HCT116 (cell line): ENCODE data around the gene CCDC83. TPM values are rescaled to one million over a fixed set of nuclear protein-coding genes. Genes with fewer than 3 reads are reported as not detected.

Experiments
- ATAC-seq: fragments of 200-7000 bp; cut with Tn5 transposase; 2 replicates; pipeline ENCODE4 v1.9.1; 2020; ENCODE audit warnings: mild to moderate bottlenecking, moderate library complexity
- BruUV-seq: library from RNA; stranded (reverse); fragments of 400-500 nt; replicated peaks from 2 replicates; lab custom pipeline; 2021; lab: Mats Ljungman, UMichigan
- CTCF ChIA-PET: fragments of 300-600 bp; sonication (Branson Sonifier 250); formaldehyde crosslinking; loops from one replicate; lab custom pipeline; 2021; ENCODE audit warnings: antibody characterized with exemption; lab: Charles Lee
- POLR2A ChIA-PET: fragments of 300-600, 350-600 bp; sonication (Branson Sonifier 250); formaldehyde crosslinking; loops from one replicate; lab custom pipeline; 2021; ENCODE audit warnings: antibody characterized with exemption; lab: Charles Lee
- RAD21 ChIA-PET, 2 experiments: fragments of 300-600 bp; sonication (Branson Sonifier 250); formaldehyde crosslinking; loops; one replicate each; lab custom pipeline; 2023; ENCODE audit warnings: low total read pairs in 2 of 2; ENCODE audit not compliant: uncharacterized antibody in 2 of 2, unreplicated experiment in 2 of 2, low non-redundant PET in 1 of 2; lab: Charles Lee
- DNase-seq: peaks from one replicate; pipeline ENCODE4 v3.0.0-alpha.2; 2010; ENCODE audit warnings: low read depth, low spot score
- H2AFZ ChIP-seq: fragments of 200-600 bp; shearing (Covaris generic), sonication (generic); 2 replicates; pipeline ENCODE4 v1.6.1; 2017; ENCODE audit warnings: low read depth, mixed run types, mixed read lengths, antibody characterized with exemption, low read length; ENCODE audit not compliant: poor library complexity, severe bottlenecking
- H3K27ac ChIP-seq: 2 replicates; pipeline ENCODE4 v1.5.1; 2012; ENCODE audit warnings: low read depth, low read length
- H3K27me3 ChIP-seq: fragments of 200-600 bp; sonication (generic); 2 replicates; pipeline ENCODE4 v1.6.1; 2016; ENCODE audit warnings: mixed run types, low read length, mixed read lengths; ENCODE audit not compliant: insufficient read depth
- H3K36me3 ChIP-seq, 2 experiments: fragments of 200-500 bp in 1 of 2; fragments of 200-600 bp in 1 of 2; sonication (Bioruptor generic) in 1 of 2; sonication (generic) in 1 of 2; 2 replicates each; pipeline versions ENCODE4 v1.5.1 to v1.6.1; 2014 to 2016; ENCODE audit warnings: low read length in 2 of 2, inconsistent platforms in 1 of 2, mixed read lengths in 1 of 2, mixed run types in 1 of 2; ENCODE audit not compliant: insufficient read depth in 2 of 2, control insufficient read depth in 1 of 2
- H3K4me1 ChIP-seq, 2 experiments: fragments of 200-600 bp in 1 of 2; sonication (generic) in 1 of 2; 2 replicates each; pipeline versions ENCODE4 v1.5.1 to v1.6.1; 2012 to 2017; ENCODE audit warnings: low read length in 2 of 2, inconsistent platforms in 1 of 2, mild to moderate bottlenecking in 1 of 2, mixed read lengths in 1 of 2, mixed run types in 1 of 2, moderate library complexity in 1 of 2; ENCODE audit not compliant: insufficient read depth in 2 of 2, control insufficient read depth in 1 of 2
- H3K4me2 ChIP-seq: fragments of 200-600 bp; sonication (generic); 2 replicates; pipeline ENCODE4 v1.6.1; 2017; ENCODE audit warnings: mixed run types, low read length, mixed read lengths
- H3K4me3 ChIP-seq, 2 experiments: fragments of 200-600 bp in 1 of 2; sonication (generic) in 1 of 2; replicated peaks in 1 of 2; 2 replicates each; pipeline ENCODE4 v1.5.1; 2011 to 2016; ENCODE audit warnings: low read length in 2 of 2, control low read depth in 1 of 2, low read depth in 1 of 2, mild to moderate bottlenecking in 1 of 2, mixed read lengths in 1 of 2, mixed run types in 1 of 2
- H3K79me2 ChIP-seq: fragments of 200-600 bp; sonication (generic); 2 replicates; pipeline ENCODE4 v1.6.1; 2017; ENCODE audit warnings: mild to moderate bottlenecking, mixed run types, low read length, moderate library complexity, mixed read lengths; ENCODE audit not compliant: insufficient read depth
- H3K9ac ChIP-seq: fragments of 200-600 bp; sonication (generic); 2 replicates; pipeline ENCODE4 v1.6.1; 2016; ENCODE audit warnings: low read length, mixed read lengths
- H3K9me2 ChIP-seq: fragments of 200-600 bp; sonication (generic), shearing (Covaris generic); 2 replicates; pipeline ENCODE4 v1.6.1; 2017; ENCODE audit warnings: mixed run types, mild to moderate bottlenecking, moderate library complexity; ENCODE audit not compliant: insufficient read depth
- H3K9me3 ChIP-seq, 2 experiments: fragments of 200-500 bp in 1 of 2; fragments of 200-600 bp in 1 of 2; sonication (Bioruptor generic) in 1 of 2; sonication (generic) in 1 of 2; 2 replicates each; pipeline ENCODE4 v1.6.1; 2014 to 2017; ENCODE audit warnings: low read length in 2 of 2, mixed read lengths in 2 of 2, inconsistent platforms in 1 of 2, low read depth in 1 of 2, mild to moderate bottlenecking in 1 of 2, mixed run types in 1 of 2, moderate library complexity in 1 of 2; ENCODE audit not compliant: control insufficient read depth in 1 of 2, insufficient read depth in 1 of 2
- H4K20me1 ChIP-seq: fragments of 200-600 bp; sonication (generic), shearing (Covaris generic); 2 replicates; pipeline ENCODE4 v1.6.1; 2017; ENCODE audit warnings: mixed run types, mild to moderate bottlenecking, moderate library complexity; ENCODE audit not compliant: insufficient read depth
- CBX3 ChIP-seq: IDR thresholded peaks from 2 replicates; pipeline ENCODE4 v1.6.1; 2012; ENCODE audit warnings: low read depth
- CEBPB ChIP-seq: IDR thresholded peaks from 2 replicates; pipeline ENCODE4 v1.6.1; 2012; ENCODE audit warnings: low read depth
- CTCF ChIP-seq, 3 experiments: fragments of 200-600 bp in 1 of 3; sonication (generic) in 1 of 3; IDR thresholded peaks in 2 of 3; conservative IDR thresholded peaks in 1 of 3; 2 replicates each; pipeline ENCODE4 v1.5.1; 2012 to 2017; ENCODE audit warnings: low read depth in 2 of 3, low read length in 2 of 3, antibody characterized with exemption in 1 of 3, borderline replicate concordance in 1 of 3, control low read depth in 1 of 3, mild to moderate bottlenecking in 1 of 3, mixed read lengths in 1 of 3, mixed run types in 1 of 3, moderate library complexity in 1 of 3; ENCODE audit not compliant: insufficient read depth in 1 of 3
- EGR1 ChIP-seq: IDR thresholded peaks from 2 replicates; pipeline ENCODE4 v1.6.1; 2012; ENCODE audit warnings: low read depth
- EZH2phosphoT487 ChIP-seq: fragments of 200-600 bp; IDR thresholded peaks from 2 replicates; pipeline ENCODE4 v1.6.1; 2018; ENCODE audit warnings: antibody characterized with exemption, borderline replicate concordance
- POLR2A ChIP-seq: IDR thresholded peaks from 2 replicates; pipeline ENCODE4 v1.7.0; 2011; ENCODE audit warnings: borderline replicate concordance; ENCODE audit not compliant: insufficient read depth, insufficient read length; ENCODE audit errors: extremely low read depth
- SIN3A ChIP-seq: IDR thresholded peaks from 2 replicates; pipeline ENCODE4 v1.6.1; 2012; ENCODE audit warnings: low read depth
- SP1 ChIP-seq: IDR thresholded peaks from 2 replicates; pipeline ENCODE4 v1.6.1; 2012; ENCODE audit warnings: low read depth
- TCF7L2 ChIP-seq: IDR thresholded peaks from 2 replicates; pipeline ENCODE4 v1.7.0; 2011; ENCODE audit warnings: borderline replicate concordance, inconsistent platforms; ENCODE audit not compliant: insufficient read depth, insufficient read length; ENCODE audit errors: extremely low read depth
- YY1 ChIP-seq: IDR thresholded peaks from 2 replicates; pipeline ENCODE4 v1.6.1; 2011; ENCODE audit warnings: low read length, low read depth, moderate library complexity, mild to moderate bottlenecking; ENCODE audit not compliant: insufficient replicate concordance; ENCODE audit errors: extremely low read depth
- ZBTB33 ChIP-seq: IDR thresholded peaks from 2 replicates; pipeline ENCODE4 v1.6.1; 2011; ENCODE audit warnings: mild to moderate bottlenecking, low read length, moderate library complexity; ENCODE audit not compliant: insufficient replicate concordance; ENCODE audit errors: extremely low read depth
- ZNF274 ChIP-seq: fragments of 200-500 bp; sonication (Bioruptor generic); IDR thresholded peaks from 2 replicates; pipeline ENCODE4 v1.6.1; 2014; ENCODE audit warnings: mild to moderate bottlenecking, low read depth, low read length, inconsistent platforms
- intact Hi-C: fragments of 100-400 bp; cut with micrococcal nuclease; formaldehyde crosslinking; loops from 2 replicates; pipeline ENCODE4 v1.10.0; 2022
- total RNA-seq: library from RNA; stranded (reverse); gene quantifications from one replicate; pipeline ENCODE4 v1.2.1, GENCODE V29; 2021; ENCODE audit not compliant: unreplicated experiment

CCDC83 gene
- total RNA-seq, 1 experiment from 2014 or later: not detected

GRCh38 chr11:85935751-85936150 is 80.6 kb downstream of the CCDC83 start:
- Histone ChIP-seq H2AFZ (no peak overlapping the region), H3K9me2 (no peaks in the 10 kb centered on the region), H3K27me3 (no peaks in the 10 kb centered on the region), H3K79me2 (no peaks in the 10 kb centered on the region), H3K9ac (no peak overlapping the region), H4K20me1 (no peaks in the 10 kb centered on the region), H3K4me2 (no peak overlapping the region), H3K36me3 (no peaks in the 10 kb centered on the region), H3K27ac (no peak overlapping the region), H3K9me3 (no peaks in the 10 kb centered on the region), H3K4me3 (no peak overlapping the region), H3K4me1 (no peaks in the 10 kb centered on the region)
- RAD21 ChIA-PET: no interaction called here
- CTCF ChIA-PET: no interaction called here
- BruUV-seq: no TSS peak
- intact Hi-C loops: no loop called here
- POLR2A ChIA-PET: no interaction called here
- TF ChIP-seq CBX3 (no peak), POLR2A (no peak), ZBTB33 (no peak), CTCF (IDR thresholded peaks at IDR 0.05 in 2 of 3, conservative IDR thresholded peaks at IDR 0.05 in 1 of 3; ENCODE audit: borderline replicate concordance in 1 of 3, insufficient read depth in 1 of 3, low read depth in 2 of 3, low read length in 2 of 3) (no peak), SP1 (no peak)
- DNase-seq (no peak), ATAC-seq (no peak)

- no TSS peak for BruUV-seq
- no peak overlapping the region for H3K4me3 ChIP-seq
- no peaks in the 10 kb centered on the region for H3K27me3 ChIP-seq
- no peaks in the 10 kb centered on the region for H4K20me1 ChIP-seq
- no peaks in the 10 kb centered on the region for H3K4me1 ChIP-seq
- H3K9me2 ChIP-seq: no peaks in the 10 kb centered on the region
- no peak overlapping the region for H2AFZ ChIP-seq
- intact Hi-C loops: no loop called here
- no peaks in the 10 kb centered on the region for H3K36me3 ChIP-seq
- ATAC-seq: no peak
- no peaks in the 10 kb centered on the region for H3K79me2 ChIP-seq
- H3K4me2 ChIP-seq: no peak overlapping the region
- no peak overlapping the region for H3K27ac ChIP-seq
- H3K9me3 ChIP-seq: no peaks in the 10 kb centered on the region
- ChIA-PET CTCF (no interaction called here), POLR2A (no interaction called here), RAD21 (no interaction called here)
- no peak overlapping the region for H3K9ac ChIP-seq
- no peak for DNase-seq
- TF ChIP-seq ZNF274 (no peak), TCF7L2 (no peak), CEBPB (no peak), SIN3A (no peak), CTCF (IDR thresholded peaks at IDR 0.05 in 2 of 3, conservative IDR thresholded peaks at IDR 0.05 in 1 of 3; ENCODE audit: borderline replicate concordance in 1 of 3, insufficient read depth in 1 of 3, low read depth in 2 of 3, low read length in 2 of 3) (no peak), YY1 (no peak), EGR1 (no peak), EZH2phosphoT487 (no peak)
Observed at GRCh38 chr11:85937835-85938234, 82.7 kb downstream of the CCDC83 start.
